ENCODE data around the gene BRD7. TPM values are rescaled to one million over a fixed set of nuclear protein-coding genes. Genes with fewer than 3 reads are reported as not detected.

BRD7 gene
- total RNA-seq, 1 experiment from 2014 or later: 45.6 TPM

- no peak for ATAC-seq
- in situ Hi-C loops (cut with HindIII; ENCODE audit: low pct_unique_long_range_greater_than_20kb, low sequenced_read_pairs): no loop called here
Observed at GRCh38 chr16:50360779-50361178, 8.0 kb downstream of the BRD7 start.

GRCh38 chr16:50360033-50360778 lies 8.6 kb downstream of the BRD7 start:
- ChIA-PET CTCF (no interaction called here), POLR2A (no interaction called here)
- TF ChIP-seq CTCF (IDR thresholded peaks at IDR 0.05) (no peak), POLR2AphosphoS5 (IDR thresholded peaks at IDR 0.05; ENCODE audit: low read depth, low read length) (no peak), SIN3A (IDR thresholded peaks at IDR 0.05; ENCODE audit: borderline replicate concordance, insufficient read depth, low read depth, low read length) (no peak), TCF7L2 (IDR thresholded peaks at IDR 0.05; ENCODE audit: low read depth, low read length) (no peak), REST (IDR thresholded peaks at IDR 0.05; ENCODE audit: insufficient read depth in 1 of 2, low read depth in 2 of 2, low read length in 1 of 2) (no peak)
- no TSS peak for BruUV-seq (replicated peaks)
- ATAC-seq (no peak), DNase-seq (ENCODE audit: low read depth, low spot score) (no peak)
- intact Hi-C loops (cut with micrococcal nuclease; ENCODE audit: unreplicated experiment) (no loop called here), in situ Hi-C loops (cut with HindIII; ENCODE audit: low pct_unique_long_range_greater_than_20kb, low sequenced_read_pairs) (no loop called here)
- no peak overlapping the region for H3K4me3 ChIP-seq (ENCODE audit: low read depth in 2 of 2, low read length in 2 of 2)
- H3K4me1 ChIP-seq (ENCODE audit: control insufficient read depth, insufficient read depth, low read length): no peaks in the 10 kb centered on the region
- H3K27ac ChIP-seq (ENCODE audit: low read length): no peak overlapping the region
- no peaks in the 10 kb centered on the region for H3K27me3 ChIP-seq (ENCODE audit: control insufficient read depth, insufficient read depth, low read length)
- H3K9me3 ChIP-seq (ENCODE audit: control insufficient read depth, insufficient read depth, low read depth, low read length): no peaks in the 10 kb centered on the region
- peaks cover 19% of the 10 kb centered on the region; the same call in 1 of the 2 replicates for H3K36me3 ChIP-seq (ENCODE audit: control insufficient read depth, insufficient read depth, low read length)

More at GRCh38 chr16:50360779-50361178, 8.0 kb downstream of the BRD7 start:
- no peak for DNase-seq (ENCODE audit: low read depth, low spot score)
- no TSS peak for BruUV-seq (replicated peaks)
- Histone ChIP-seq H3K36me3 (ENCODE audit: control insufficient read depth, insufficient read depth, low read length) (peaks cover 20% of the 10 kb centered on the region), H3K4me1 (ENCODE audit: control insufficient read depth, insufficient read depth, low read length) (no peaks in the 10 kb centered on the region), H3K27ac (ENCODE audit: low read length) (no peak overlapping the region), H3K9me3 (ENCODE audit: control insufficient read depth, insufficient read depth, low read depth, low read length) (no peaks in the 10 kb centered on the region), H3K4me3 (ENCODE audit: low read depth in 2 of 2, low read length in 2 of 2) (no peak overlapping the region), H3K27me3 (ENCODE audit: control insufficient read depth, insufficient read depth, low read length) (no peaks in the 10 kb centered on the region)
- ChIA-PET CTCF (no interaction called here), POLR2A (no interaction called here)
- intact Hi-C loops (cut with micrococcal nuclease; ENCODE audit: unreplicated experiment): no loop called here
- no peak for TF ChIP-seq SIN3A (IDR thresholded peaks at IDR 0.05; ENCODE audit: borderline replicate concordance, insufficient read depth, low read depth, low read length)
- TF ChIP-seq TCF7L2 (IDR thresholded peaks at IDR 0.05; ENCODE audit: low read depth, low read length): no peak
- TF ChIP-seq POLR2AphosphoS5 (IDR thresholded peaks at IDR 0.05; ENCODE audit: low read depth, low read length): no peak
- no peak for TF ChIP-seq CTCF (IDR thresholded peaks at IDR 0.05)
- no peak for TF ChIP-seq REST (IDR thresholded peaks at IDR 0.05; ENCODE audit: insufficient read depth in 1 of 2, low read depth in 2 of 2, low read length in 1 of 2)
